Neural cell (in vitro differentiated cells): ENCODE results near the gene PTPN13. TPM values are rescaled to one million over a fixed set of nuclear protein-coding genes. Genes with fewer than 3 reads are reported as not detected.

Experiments used
- H2AFZ ChIP-seq: fragments of 200-600, 300-800 bp; sonication (generic), shearing (Covaris generic); 2 replicates; pipeline ENCODE4 v1.6.0; 2014; ENCODE audit warnings: low read depth, mild to moderate bottlenecking, antibody characterized with exemption, low read length, moderate library complexity
- H3F3A ChIP-seq: fragments of 200-600 bp; shearing (Covaris generic); 2 replicates; pipeline ENCODE4 v1.6.1; 2016; ENCODE audit warnings: mild to moderate bottlenecking, moderate library complexity, mixed read lengths, antibody characterized with exemption, low read length; ENCODE audit not compliant: insufficient read depth, poor library complexity, severe bottlenecking
- H3K27ac ChIP-seq: fragments of 200-600, 300-800 bp; sonication (generic), shearing (Covaris generic); 2 replicates; pipeline ENCODE4 v1.5.1; 2014; ENCODE audit warnings: mild to moderate bottlenecking, low read length, moderate library complexity
- H3K27me3 ChIP-seq: fragments of 300-800, 200-600 bp; sonication (generic), shearing (Covaris generic); 2 replicates; pipeline ENCODE4 v1.6.0; 2014; ENCODE audit warnings: mild to moderate bottlenecking, low read depth, low read length, moderate library complexity; ENCODE audit not compliant: insufficient read depth
- H3K36me3 ChIP-seq: fragments of 300-800, 200-600 bp; sonication (generic), shearing (Covaris generic); 2 replicates; pipeline ENCODE4 v1.5.1; 2014; ENCODE audit warnings: mild to moderate bottlenecking, antibody characterized with exemption, low read length, moderate library complexity; ENCODE audit not compliant: insufficient read depth
- H3K4me2 ChIP-seq: fragments of 300-800, 200-600 bp; sonication (generic), shearing (Covaris generic); 2 replicates; pipeline ENCODE4 v1.6.0; 2014; ENCODE audit warnings: mild to moderate bottlenecking, low read length
- H3K4me3 ChIP-seq: fragments of 300-800, 200-600 bp; sonication (generic), shearing (Covaris generic); 2 replicates; pipeline ENCODE4 v1.5.1; 2014; ENCODE audit warnings: mild to moderate bottlenecking, low read length, moderate library complexity
- H3K79me2 ChIP-seq: fragments of 200-600 bp; shearing (Covaris generic); replicated peaks from 2 replicates; pipeline ENCODE4 v1.6.0; 2014; ENCODE audit warnings: mild to moderate bottlenecking, low read length, moderate library complexity; ENCODE audit not compliant: insufficient read depth
- H3K9ac ChIP-seq: fragments of 300-800, 200-600 bp; sonication (generic), shearing (Covaris generic); 2 replicates; pipeline ENCODE4 v1.6.1; 2016; ENCODE audit warnings: mild to moderate bottlenecking, low read length, mixed read lengths
- H3K9me2 ChIP-seq: fragments of 200-600 bp; shearing (Covaris generic); 2 replicates; pipeline ENCODE4 v1.6.1; 2016; ENCODE audit warnings: mild to moderate bottlenecking, low read length, mixed read lengths; ENCODE audit not compliant: insufficient read depth
- H3K9me3 ChIP-seq: fragments of 200-600, 300-800 bp; sonication (generic), shearing (Covaris generic); 2 replicates; pipeline ENCODE4 v1.6.1; 2016; ENCODE audit warnings: mild to moderate bottlenecking, mixed run types, low read length, moderate library complexity, mixed read lengths
- H4K20me1 ChIP-seq: fragments of 200-600 bp; shearing (Covaris generic); 2 replicates; pipeline ENCODE4 v1.6.1; 2016; ENCODE audit warnings: mild to moderate bottlenecking, mixed run types; ENCODE audit not compliant: insufficient read depth
- CTCF ChIP-seq: fragments of 450-650 bp; IDR thresholded peaks from 2 replicates; pipeline ENCODE4 v1.5.1; 2014; ENCODE audit warnings: antibody characterized with exemption, mild to moderate bottlenecking, moderate library complexity; ENCODE audit not compliant: poor library complexity, severe bottlenecking
- EP300 ChIP-seq: fragments of 450-650 bp; conservative IDR thresholded peaks from 2 replicates; pipeline ENCODE4 v1.6.1; 2014; ENCODE audit warnings: antibody characterized with exemption, mild to moderate bottlenecking, moderate library complexity; ENCODE audit not compliant: poor library complexity, severe bottlenecking
- EZH2 ChIP-seq: fragments of 200-600, 300-800 bp; shearing (Covaris generic), sonication (generic); IDR thresholded peaks from 2 replicates; pipeline ENCODE4 v1.6.1; 2014; ENCODE audit warnings: antibody characterized with exemption, low read length, borderline replicate concordance, mild to moderate bottlenecking; ENCODE audit not compliant: insufficient read depth, poor library complexity, severe bottlenecking
- MXI1 ChIP-seq: fragments of 450-650 bp; conservative IDR thresholded peaks from 2 replicates; pipeline ENCODE4 v1.6.1; 2014; ENCODE audit warnings: antibody characterized with exemption, mild to moderate bottlenecking; ENCODE audit not compliant: poor library complexity, severe bottlenecking
- POLR2AphosphoS5 ChIP-seq: IDR thresholded peaks from 2 replicates; pipeline ENCODE4 v1.6.1; 2012
- RAD21 ChIP-seq: fragments of 450-650 bp; conservative IDR thresholded peaks from 2 replicates; pipeline ENCODE4 v1.6.1; 2014; ENCODE audit warnings: antibody characterized with exemption, mild to moderate bottlenecking, moderate library complexity
- REST ChIP-seq: IDR thresholded peaks from 2 replicates; pipeline ENCODE4 v1.6.1; 2012; ENCODE audit warnings: borderline replicate concordance
- SMC3 ChIP-seq: fragments of 450-650 bp; conservative IDR thresholded peaks from 2 replicates; pipeline ENCODE4 v1.6.1; 2014; ENCODE audit warnings: antibody characterized with exemption, mild to moderate bottlenecking, moderate library complexity; ENCODE audit not compliant: poor library complexity
- TAF1 ChIP-seq: IDR thresholded peaks from 2 replicates; pipeline ENCODE4 v1.6.1; 2012; ENCODE audit warnings: low read depth
- polyA plus RNA-seq: library from polyadenylated mRNA; depleted of rRNA; stranded (reverse); fragments of >200 nt; gene quantifications from 2 replicates; pipeline ENCODE4 v1.2.3, GENCODE V29; 2014

The PTPN13 gene
- polyA plus RNA-seq, 1 donor from 2014 or later: 4.7 TPM

GRCh38 chr4:86834901-86835300 is 240.8 kb downstream of the PTPN13 start (continued):
- no peak for TF ChIP-seq EZH2

GRCh38 chr4:86835677-86836076 is 241.6 kb downstream of the PTPN13 start:
- Histone ChIP-seq H3K9me2 (no peaks in the 10 kb centered on the region), H3K9me3 (no peaks in the 10 kb centered on the region), H3K79me2 (no peaks in the 10 kb centered on the region), H3F3A (no peaks in the 10 kb centered on the region), H3K4me2 (no peak overlapping the region), H3K27ac (no peak overlapping the region), H3K36me3 (no peaks in the 10 kb centered on the region), H3K9ac (no peak overlapping the region), H3K27me3 (no peaks in the 10 kb centered on the region), H2AFZ (no peak overlapping the region), H3K4me3 (no peak overlapping the region), H4K20me1 (no peaks in the 10 kb centered on the region)
- TF ChIP-seq MXI1 (no peak), REST (no peak), EP300 (no peak), POLR2AphosphoS5 (no peak), CTCF (no peak), TAF1 (no peak), RAD21 (no peak), EZH2 (no peak), SMC3 (no peak)

GRCh38 chr4:86837691-86838503 is 243.8 kb downstream of the PTPN13 start:
- Histone ChIP-seq H3K9me3 (no peaks in the 10 kb centered on the region), H3K9ac (no peak overlapping the region), H2AFZ (no peak overlapping the region), H3K4me3 (peak overlapping the region; percentile 12), H4K20me1 (no peaks in the 10 kb centered on the region), H3K27ac (no peak overlapping the region), H3K27me3 (no peaks in the 10 kb centered on the region), H3K4me2 (no peak overlapping the region), H3F3A (no peaks in the 10 kb centered on the region), H3K79me2 (no peaks in the 10 kb centered on the region), H3K9me2 (no peaks in the 10 kb centered on the region), H3K36me3 (no peaks in the 10 kb centered on the region)
- TF ChIP-seq EZH2 (no peak), EP300 (peak; percentile 81)
